Testis (tissue), 3 donors: ENCODE data around the gene UBALD1. TPM values are rescaled to one million over a fixed set of nuclear protein-coding genes. Genes with fewer than 3 reads are reported as not detected.

Experiments used
- polyA plus RNA-seq: library from polyadenylated mRNA; stranded (reverse); fragments of 350-450 nt; fragmentation: Illumina TruSeq; extraction: RNeasy Lipid Tissue Mini Kit (QIAGEN cat#74804); gene quantifications from one replicate; pipeline ENCODE4 v1.2.3, GENCODE V29; 2014; ENCODE audit warnings: low read depth, low replicate concordance; ENCODE audit not compliant: insufficient read depth
- small RNA-seq, 2 donors: library from RNA; depleted of rRNA; stranded (forward); fragments of <200 nt; gene quantifications; one replicate each; pipeline ENCODE3, GENCODE V24; 2016
- total RNA-seq, 2 donors: library from RNA; depleted of rRNA; stranded (reverse); fragments of >200 nt; gene quantifications; one replicate each; pipeline ENCODE4 v1.2.3, GENCODE V29; 2016

Gene UBALD1
- total and polyA plus RNA-seq, 3 donors from 2014 or later: 15.9 to 33.3 (median 25.0) TPM

Small RNA genes lying within 50 kb of the gene (small RNA-seq; reads per million reads assigned to genes)
- gene RN7SL850P: 0 reads per million in 2 donors

Other genes starting within 250 kb of the UBALD1 start
- gene VASN, start 243.0 kb downstream of the UBALD1 start, total RNA-seq: 100 to 1,000 TPM; 103 to 125 TPM
- gene VASN, start 243.0 kb downstream of the UBALD1 start, polyA plus RNA-seq: 33.9 TPM
- 100 to 1,000 TPM; 126 to 147 TPM for gene CORO7, start 198.3 kb downstream of the UBALD1 start, total RNA-seq
- 71.5 TPM for gene CORO7, start 198.3 kb downstream of the UBALD1 start, polyA plus RNA-seq
- gene DNAJA3, start 189.0 kb downstream of the UBALD1 start, total RNA-seq: 10 to 100 TPM; 80.2 to 88.3 TPM
- gene DNAJA3, start 189.0 kb downstream of the UBALD1 start, polyA plus RNA-seq: 56.0 TPM
- gene NMRAL1, start 140.3 kb downstream of the UBALD1 start, total RNA-seq: 10 to 100 TPM; 24.3 to 31.7 TPM
- 27.7 TPM for gene NMRAL1, start 140.3 kb downstream of the UBALD1 start, polyA plus RNA-seq
- 10 to 100 TPM; 67.3 to 92.0 TPM for gene HMOX2, start 138.5 kb downstream of the UBALD1 start, total RNA-seq
- gene HMOX2, start 138.5 kb downstream of the UBALD1 start, polyA plus RNA-seq: 216 TPM
- 10 to 100 TPM; 32.0 to 34.0 TPM for gene CDIP1, start 76.1 kb downstream of the UBALD1 start, total RNA-seq
- gene CDIP1, start 76.1 kb downstream of the UBALD1 start, polyA plus RNA-seq: 34.7 TPM
- gene C16orf96, start 58.5 kb downstream of the UBALD1 start, total RNA-seq: 10 to 100 TPM; 10.3 to 15.1 TPM
- 19.8 TPM for gene C16orf96, start 58.5 kb downstream of the UBALD1 start, polyA plus RNA-seq
- 10 to 100 TPM; 89.7 to 91.1 TPM for gene MGRN1, start 9.9 kb upstream of the UBALD1 start, total RNA-seq
- gene MGRN1, start 9.9 kb upstream of the UBALD1 start, polyA plus RNA-seq: 34.7 TPM
- gene NUDT16L1, start 78.7 kb upstream of the UBALD1 start, total RNA-seq: 10 to 100 TPM; 33.6 to 48.6 TPM
- gene NUDT16L1, start 78.7 kb upstream of the UBALD1 start, polyA plus RNA-seq: 34.3 TPM
- gene ANKS3, start 119.4 kb upstream of the UBALD1 start, total RNA-seq: 10 to 100 TPM; 40.4 to 40.6 TPM
- gene ANKS3, start 119.4 kb upstream of the UBALD1 start, polyA plus RNA-seq: 18.6 TPM
- gene DNAAF8, start 119.6 kb upstream of the UBALD1 start, total RNA-seq: 10 to 100 TPM; 61.6 to 70.0 TPM
- gene DNAAF8, start 119.6 kb upstream of the UBALD1 start, polyA plus RNA-seq: 238 TPM
- 10 to 100 TPM; 24.3 to 24.9 TPM for gene ZNF500, start 152.3 kb upstream of the UBALD1 start, total RNA-seq
- 12.5 TPM for gene ZNF500, start 152.3 kb upstream of the UBALD1 start, polyA plus RNA-seq
- 10 to 100 TPM; 61.0 to 68.1 TPM for gene SEPTIN12, start 173.5 kb upstream of the UBALD1 start, total RNA-seq
- gene SEPTIN12, start 173.5 kb upstream of the UBALD1 start, polyA plus RNA-seq: 310 TPM
- 1 to 10 TPM; 6.1 to 9.8 TPM for gene SMIM22, start 180.5 kb upstream of the UBALD1 start, total RNA-seq
- gene SMIM22, start 180.5 kb upstream of the UBALD1 start, polyA plus RNA-seq: 41.3 TPM
- gene ROGDI, start 187.7 kb upstream of the UBALD1 start, total RNA-seq: 10 to 100 TPM; 30.0 to 37.0 TPM
- gene ROGDI, start 187.7 kb upstream of the UBALD1 start, polyA plus RNA-seq: 27.3 TPM
- 10 to 100 TPM; 70.5 to 83.5 TPM for gene GLYR1, start 232.4 kb upstream of the UBALD1 start, total RNA-seq
- 66.6 TPM for gene GLYR1, start 232.4 kb upstream of the UBALD1 start, polyA plus RNA-seq
- 100 to 1,000 TPM in 1 of 2 donors, 10 to 100 TPM in 1; 88.1 to 115 TPM for gene UBN1, start 232.6 kb upstream of the UBALD1 start, total RNA-seq
- 98.2 TPM for gene UBN1, start 232.6 kb upstream of the UBALD1 start, polyA plus RNA-seq